Mesenteric fat pad (tissue), 1 donor: ENCODE data around the gene ODF2. TPM values are rescaled to one million over a fixed set of nuclear protein-coding genes. Genes with fewer than 3 reads are reported as not detected.
"Not testable (repeated sequence)": the region's sequence is repeated elsewhere in the genome, so short reads cannot be mapped to it uniquely, and the experiment has no call there.

Experiments
- DNase-seq: peaks from one replicate; pipeline ENCODE4 v3.0.0-alpha.2; 2020; ENCODE audit warnings: low spot score
- total RNA-seq: library from RNA; stranded (reverse); fragmentation: NEBNext Ultra II Directional; extraction: Animal tissue kit (Norgen Biotek cat#: 25700); gene quantifications from one replicate; pipeline ENCODE4 v1.2.1, GENCODE V29; 2021
- donor health status: DM: yes; HTN: yes; CAD: no.

ODF2 gene
- total RNA-seq, 1 donor from 2014 or later: 18.6 TPM

DNA sequence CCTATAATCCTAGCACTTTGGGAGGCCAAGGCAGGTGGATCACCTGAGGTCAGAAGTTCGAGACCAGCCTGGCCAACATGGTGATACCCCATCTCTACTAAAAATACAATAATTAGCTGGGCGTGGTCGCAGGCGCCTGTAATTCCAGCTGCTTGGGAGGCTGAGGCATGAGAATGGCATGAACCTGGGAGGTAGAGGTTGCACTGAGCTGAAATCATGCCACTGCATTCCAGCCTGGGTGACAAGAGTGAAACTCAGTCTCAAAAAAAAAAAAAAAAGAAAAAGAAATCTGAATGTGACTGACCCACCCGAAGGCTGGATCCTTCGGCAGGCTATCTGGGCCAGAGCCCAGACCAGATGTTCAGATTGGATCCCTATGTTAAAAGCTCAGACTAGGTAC lies 32.5 kb upstream of the ODF2 start:
- not testable (repeated sequence) for DNase-seq

DNA sequence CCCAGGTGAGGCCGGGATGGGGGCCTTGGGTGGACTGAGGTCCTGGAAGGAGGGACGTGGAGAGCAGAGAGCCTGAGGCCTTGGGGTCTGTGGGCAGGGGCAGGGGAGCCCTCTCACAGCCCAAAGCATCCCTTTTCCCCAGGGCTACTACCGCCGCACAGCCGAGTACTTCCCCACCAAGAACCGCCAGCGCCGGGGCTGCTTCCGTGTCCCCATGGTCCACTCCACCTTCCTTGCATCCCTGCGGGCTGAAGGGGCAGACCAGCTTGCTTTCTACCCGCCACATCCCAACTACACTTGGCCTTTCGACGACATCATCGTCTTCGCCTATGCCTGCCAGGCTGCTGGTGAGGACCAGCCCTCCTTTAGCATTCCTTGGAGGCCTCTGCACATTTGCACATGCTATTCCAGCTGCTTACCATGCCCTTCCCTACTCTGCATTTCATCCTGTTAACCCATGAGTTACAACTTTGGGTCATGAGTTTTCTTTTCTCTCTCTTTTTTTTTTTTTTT lies 31.5 kb upstream of the ODF2 start:
- DNase-seq: no peak

DNA sequence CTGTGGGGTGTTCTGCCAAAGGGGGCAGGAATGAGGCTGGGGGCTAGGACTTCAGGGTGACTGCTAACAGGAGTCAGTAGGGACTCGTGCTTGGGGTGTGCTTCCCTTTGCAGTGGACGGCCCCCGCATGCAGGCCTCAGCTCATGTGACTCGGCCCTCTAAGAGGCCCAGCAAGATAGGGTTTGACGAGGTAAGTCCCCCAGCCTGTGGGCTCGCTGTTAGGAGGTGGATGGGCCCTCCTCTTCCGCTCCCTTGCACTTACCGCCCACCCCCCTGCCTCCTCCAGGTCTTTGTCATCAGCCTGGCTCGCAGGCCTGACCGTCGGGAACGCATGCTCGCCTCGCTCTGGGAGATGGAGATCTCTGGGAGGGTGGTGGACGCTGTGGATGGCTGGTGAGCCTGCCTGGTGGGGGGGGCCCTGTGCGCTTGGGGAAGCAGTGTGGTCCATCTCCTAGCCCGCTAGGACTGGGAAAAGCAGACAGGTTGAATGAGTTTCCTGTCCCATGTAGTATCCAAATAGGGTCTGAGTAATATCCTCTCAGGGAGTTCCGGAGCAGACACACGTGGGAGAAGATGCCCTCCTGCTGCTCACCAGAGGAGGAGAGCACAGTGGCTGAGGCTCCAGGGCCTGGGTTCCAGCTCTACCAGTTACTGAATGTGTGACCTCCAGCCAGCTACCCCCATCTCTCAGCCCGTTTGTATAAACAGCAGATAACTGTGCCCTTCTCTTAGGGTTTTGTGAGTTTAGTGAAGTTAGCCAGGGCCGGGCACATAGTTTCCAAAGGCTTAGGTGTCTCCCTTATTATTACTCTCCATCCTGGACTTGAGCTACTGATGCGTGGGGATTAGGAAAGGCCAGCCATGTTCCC lies 26.9 kb upstream of the ODF2 start:
- no peak for DNase-seq

DNA sequence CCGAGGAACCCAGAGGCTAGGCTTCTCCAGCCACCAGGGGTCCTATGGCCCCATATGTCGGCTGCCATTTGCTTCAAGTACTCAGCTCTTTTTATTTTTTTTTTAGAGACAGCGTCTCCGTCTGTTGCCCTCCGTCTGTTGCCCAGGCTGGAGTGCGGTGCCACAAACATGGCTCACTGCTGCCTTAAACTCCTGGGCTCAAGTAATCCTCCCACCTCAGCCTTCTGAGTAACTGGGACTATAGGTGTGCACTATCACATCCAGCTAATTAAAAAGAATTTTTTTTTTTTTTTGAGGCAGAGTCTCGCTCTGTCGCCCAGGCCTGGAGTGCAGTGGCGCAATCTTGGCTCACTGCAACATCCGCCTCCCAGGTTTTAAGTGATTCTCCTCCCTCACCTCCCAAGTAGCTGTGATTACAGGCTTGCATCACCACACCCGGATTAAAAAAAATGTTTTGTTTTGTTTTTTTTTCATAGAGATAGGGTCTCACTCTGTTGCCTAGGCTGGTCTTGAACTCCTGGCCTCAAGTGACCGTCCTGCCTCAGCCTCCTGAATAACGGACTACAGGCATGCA lies 26.2 kb upstream of the ODF2 start:
- DNase-seq: no peak

DNA sequence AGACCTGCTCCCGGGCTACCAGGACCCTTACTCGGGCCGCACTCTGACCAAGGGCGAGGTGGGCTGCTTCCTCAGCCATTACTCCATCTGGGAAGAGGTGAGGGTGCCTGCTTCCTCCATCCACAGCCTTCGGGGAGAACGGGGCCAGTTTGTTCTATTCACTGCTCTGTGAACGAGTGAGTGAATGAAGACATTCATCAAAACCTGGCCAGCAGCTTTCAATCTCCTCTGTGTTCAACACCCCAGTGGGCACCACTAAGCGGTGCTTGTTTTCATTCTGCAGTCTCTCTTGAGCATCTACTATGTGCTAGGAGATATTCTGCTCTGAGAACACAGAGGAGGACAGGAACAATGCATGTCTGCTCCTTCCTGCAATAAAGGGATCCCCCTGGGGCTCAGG lies 24.6 kb upstream of the ODF2 start:
- DNase-seq: no peak

DNA sequence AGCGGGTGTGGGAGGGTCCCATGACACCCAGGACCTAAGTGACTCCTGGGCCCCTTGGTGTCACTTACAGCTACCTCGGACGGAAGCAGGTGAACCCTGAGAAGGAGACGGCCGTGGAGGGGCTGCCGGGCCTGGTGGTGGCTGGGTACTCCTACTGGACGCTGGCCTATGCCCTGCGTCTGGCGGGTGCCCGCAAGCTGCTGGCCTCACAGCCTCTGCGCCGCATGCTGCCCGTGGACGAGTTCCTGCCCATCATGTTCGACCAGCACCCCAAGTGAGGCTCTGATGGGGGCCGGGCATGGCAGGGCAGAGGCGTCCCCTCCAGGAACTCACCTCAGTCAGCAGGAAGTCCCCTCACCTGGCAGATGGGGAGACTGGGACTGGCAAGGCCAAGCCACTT lies 21.5 kb upstream of the ODF2 start:
- no peak for DNase-seq

DNA sequence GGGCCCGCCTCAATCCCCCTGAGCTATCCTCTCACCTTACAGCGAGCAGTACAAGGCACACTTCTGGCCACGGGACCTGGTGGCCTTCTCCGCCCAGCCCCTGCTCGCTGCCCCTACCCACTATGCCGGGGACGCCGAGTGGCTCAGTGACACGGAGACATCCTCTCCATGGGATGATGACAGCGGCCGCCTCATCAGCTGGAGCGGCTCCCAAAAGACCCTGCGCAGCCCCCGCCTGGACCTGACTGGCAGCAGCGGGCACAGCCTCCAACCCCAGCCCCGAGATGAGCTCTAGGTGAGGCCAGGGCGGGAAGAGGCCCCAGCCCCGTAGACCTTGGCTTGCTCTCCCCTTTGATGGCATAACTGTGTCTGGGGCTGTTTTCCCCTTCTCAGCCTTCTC lies 20.2 kb upstream of the ODF2 start:
- no peak for DNase-seq

DNA sequence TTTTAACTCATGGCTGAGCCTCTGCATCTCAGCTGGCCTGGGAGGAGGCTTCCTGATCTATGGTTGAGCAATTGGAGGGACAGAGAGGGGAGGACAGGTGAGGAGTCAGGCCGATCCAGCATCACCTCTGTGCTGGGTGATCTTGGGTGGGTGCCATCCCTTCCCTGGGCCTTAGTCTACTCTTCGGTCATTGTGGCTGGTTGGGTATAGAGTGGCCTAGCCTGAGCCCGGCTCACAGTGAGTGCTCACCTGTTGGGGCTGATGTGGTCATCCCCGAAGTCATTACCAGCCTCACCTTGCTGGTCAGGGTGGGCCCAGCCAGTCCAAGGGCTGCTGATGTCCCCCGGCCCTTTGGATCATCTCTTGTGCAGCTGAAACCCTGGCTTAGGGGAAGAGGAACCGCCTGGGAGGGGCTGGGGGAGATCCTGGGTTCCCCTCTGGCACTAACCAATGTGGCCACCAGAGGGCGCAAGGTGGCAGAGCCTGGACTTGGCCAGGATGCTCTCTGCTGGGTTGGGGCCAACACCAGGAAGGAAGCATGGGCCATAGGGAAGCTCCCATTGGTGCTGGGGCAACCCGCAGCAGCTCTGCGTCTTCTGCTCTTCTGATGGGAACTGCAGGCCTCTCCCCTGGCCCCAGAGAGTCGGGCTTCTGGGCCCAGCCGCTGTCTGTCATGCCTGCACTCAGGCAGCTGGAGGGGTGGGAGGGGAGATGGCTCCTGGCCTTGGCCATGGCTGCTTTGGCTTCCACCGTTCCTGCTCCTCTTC lies 17.3 kb upstream of the ODF2 start:
- peak; percentile 95 for DNase-seq

DNA sequence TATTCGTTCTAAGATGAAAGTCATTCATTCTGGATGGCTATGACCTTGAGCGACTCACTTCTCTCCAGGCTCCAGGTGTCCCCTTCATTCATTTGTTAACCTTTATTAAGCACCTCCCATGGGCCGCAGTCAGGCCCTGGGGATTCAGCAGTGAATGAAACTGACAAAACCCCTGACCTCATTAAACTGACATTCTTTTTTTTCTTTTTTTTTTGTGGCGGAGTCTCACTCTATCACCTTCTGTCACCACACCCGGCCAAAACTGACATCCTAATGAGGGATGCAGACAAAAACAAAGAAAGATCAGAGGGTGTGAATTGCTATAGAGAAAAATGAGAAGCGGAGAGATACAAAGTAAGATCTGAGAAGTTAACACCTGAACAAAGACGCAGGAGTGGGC lies 16.5 kb upstream of the ODF2 start:
- no peak for DNase-seq

DNA sequence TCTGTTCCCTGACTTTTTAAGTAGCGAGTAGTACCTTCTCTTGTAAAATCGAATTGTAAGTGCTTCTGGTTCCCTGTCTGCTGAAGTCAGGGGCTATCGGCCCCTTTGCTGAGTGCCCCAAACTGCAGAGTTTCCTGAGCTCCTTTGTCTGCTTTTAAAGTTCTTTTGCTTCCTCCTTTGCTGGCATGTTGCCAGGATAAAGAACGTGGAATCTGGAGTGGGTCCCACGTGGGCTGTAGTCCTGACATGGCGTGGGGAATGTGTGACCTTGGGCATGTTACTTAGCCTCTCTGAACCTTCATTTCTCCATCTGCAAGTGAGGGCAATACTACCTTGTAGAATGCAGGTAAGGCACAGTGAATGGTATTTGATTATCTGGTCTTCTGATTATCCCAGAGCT lies 13.7 kb upstream of the ODF2 start:
- DNase-seq: no peak

DNA sequence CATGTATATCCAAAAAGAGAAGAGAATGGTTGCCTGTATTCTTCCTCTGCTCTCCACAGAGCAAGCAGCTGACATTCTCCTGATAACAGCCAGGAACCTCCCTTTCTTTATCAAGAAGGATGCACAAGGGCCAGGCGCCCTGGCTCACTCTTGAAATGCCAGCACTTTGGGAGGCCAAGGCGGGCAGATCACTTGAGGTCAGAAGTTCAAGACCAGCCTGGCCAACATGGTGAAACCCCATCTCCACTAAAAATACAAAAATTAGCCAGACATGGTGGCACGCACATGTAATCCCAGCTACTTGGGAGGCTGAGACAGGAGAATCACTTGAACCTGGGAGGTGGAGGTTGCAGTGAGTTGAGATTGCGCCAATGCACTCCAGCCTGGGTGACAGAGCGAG lies 9.3 kb upstream of the ODF2 start:
- not testable (repeated sequence) for DNase-seq

DNA sequence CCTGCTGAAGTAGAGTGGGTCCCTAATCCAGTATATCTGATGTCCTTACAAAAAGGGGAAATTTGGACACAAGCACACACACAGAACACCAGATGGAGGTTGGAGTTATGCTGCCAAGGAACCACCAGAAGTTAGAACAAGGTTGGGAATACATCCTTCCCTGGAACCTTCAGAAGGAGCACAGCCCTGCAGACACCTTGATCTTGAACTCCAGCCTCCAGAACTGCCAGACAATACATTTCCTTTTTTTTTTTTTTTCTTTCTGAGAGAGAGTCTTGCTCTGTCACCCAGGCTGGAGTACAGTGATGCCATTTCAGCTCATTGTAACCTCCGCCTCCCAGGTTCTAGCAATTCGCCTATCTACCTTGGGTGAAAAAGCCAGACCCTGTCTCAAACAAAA lies 7.1 kb upstream of the ODF2 start:
- DNase-seq: no peak

DNA sequence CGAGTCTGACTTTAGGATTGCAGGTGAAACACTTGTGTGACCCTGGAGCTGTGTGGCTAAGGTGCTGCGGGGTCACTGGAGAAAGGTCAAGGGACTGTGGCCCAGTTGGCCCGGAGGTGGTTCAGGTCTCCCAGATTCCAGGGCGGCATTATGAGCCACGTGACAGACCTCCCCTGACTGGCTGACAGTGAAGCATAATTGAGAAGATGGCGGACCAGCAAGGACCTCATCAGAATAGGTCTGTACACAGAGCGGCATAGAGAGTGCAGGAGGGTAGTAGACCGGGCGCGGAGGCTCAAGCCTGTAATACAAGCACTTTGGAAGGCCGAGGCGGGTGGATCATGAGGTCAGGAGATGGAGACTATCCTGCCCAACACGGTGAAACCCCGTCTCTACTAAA lies 815 bp upstream of the ODF2 start:
- no peak for DNase-seq

DNA sequence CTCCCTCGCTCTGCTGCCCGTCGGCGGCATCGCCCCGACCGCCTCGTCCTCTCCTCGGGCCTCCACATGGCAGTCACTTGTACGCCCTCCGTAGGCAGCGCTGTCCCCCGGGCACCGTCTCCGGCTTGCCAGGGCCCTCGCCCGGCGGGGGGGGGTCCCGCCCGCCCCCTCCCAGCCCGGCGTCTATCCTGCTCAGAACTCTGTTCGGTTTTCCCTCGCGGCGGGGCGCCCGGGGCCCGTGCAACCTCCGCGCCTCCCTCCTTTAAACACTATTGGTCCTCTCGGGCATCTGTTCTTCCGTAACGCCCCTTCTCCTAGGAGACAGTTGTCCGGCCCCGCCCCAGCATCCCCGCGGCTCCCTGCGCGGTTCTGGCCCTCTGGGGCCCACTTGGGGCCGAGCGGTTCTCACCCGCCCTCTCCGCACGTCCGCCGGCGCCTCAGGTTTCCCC lies 831 bp downstream of the ODF2 start:
- no peak for DNase-seq

DNA sequence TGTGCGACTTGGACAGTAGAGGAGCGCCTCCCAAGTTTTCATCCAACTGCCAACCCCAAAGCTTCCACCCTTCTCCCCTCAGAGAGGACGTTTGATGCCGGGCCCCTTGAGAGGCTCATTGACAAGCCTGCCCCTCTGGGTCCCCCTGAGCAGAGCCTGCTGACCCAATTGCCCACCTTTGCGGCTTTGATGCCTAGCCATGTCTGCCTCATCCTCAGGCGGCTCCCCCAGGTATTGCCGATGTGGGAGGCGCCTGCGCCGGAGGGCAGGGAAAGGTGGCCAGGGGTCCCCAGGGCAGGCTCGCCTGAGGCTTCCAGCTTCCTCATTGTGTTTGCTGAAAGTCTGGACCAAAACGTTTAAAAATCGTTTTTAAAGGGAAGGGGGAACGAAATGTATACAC lies 1.4 kb downstream of the ODF2 start:
- DNase-seq: no peak

DNA sequence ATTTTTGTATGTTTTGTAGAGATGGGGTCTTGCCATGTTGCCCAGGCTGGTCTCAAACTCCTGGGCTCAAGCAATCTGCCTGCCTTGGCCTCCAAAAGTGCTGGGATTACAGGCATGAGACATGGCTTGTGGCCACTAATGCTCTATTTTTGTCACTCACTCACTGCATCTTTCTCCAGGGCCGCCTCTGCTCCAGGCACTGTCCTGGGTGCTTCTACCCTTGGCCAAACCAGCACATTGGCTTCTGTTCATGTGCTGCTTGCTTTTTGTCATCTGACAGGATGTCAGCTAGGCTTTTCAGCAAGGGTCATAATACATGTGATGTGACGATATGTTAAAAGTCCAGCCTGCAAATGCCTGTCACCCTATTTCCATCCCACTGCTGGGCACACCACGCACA lies 3.2 kb downstream of the ODF2 start:
- DNase-seq: no peak

DNA sequence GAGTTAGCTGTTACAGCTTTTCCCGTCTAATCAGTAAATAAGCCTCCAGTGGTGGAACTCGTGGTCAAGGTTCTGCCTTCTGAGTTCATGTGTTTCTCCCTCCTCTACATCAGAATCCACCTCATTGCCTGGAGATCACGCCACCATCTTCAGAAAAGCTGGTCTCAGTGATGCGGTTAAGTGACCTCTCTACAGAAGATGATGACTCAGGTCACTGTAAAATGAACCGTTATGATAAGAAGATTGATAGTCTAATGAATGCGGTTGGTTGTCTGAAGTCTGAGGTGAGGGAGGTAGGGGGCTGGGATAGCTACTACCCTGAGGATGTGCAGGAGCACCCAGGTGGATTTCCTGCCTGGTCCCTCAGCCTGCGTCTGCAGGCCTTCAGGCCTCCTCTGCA lies 13.3 kb downstream of the ODF2 start:
- DNase-seq: no peak

DNA sequence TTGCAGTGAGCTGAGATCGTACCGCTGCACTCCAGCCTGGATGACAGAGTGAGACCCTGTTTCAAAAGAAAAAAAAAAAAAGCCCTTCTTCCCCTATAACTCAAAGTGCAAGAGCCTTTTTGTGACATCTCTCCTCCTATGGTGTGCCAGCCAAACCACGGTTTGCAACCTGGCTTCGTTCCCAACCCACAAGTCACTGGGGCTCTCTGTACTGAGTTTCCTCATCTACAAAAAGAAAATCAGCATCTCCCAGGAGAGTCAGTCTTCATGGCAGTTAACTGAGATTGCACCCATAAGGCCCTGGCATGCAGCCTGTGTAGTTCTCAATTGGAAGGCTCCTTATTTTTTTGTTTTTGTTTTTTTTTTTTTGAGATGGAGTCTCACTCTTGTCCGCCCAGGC lies 14.8 kb downstream of the ODF2 start:
- DNase-seq: no peak

DNA sequence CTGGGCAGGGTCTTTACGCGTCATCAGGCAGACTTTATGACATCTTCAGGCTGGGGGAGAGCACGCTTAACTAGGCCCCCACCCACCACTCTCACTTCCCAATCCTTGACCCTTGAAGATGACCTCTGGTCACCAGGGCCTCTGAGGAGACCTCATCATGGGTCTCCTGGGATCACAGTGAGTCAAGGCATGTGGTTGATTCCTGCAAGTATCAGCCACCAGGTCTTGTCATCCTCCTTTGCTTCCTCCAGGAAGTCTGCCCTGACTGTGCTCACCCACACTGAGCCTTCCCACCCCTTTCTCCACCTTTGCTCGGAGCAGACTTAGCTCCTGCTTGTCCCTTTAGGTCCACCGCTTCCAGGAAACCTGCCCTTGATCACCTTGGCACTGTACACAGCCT lies 17.3 kb downstream of the ODF2 start:
- no peak for DNase-seq

DNA sequence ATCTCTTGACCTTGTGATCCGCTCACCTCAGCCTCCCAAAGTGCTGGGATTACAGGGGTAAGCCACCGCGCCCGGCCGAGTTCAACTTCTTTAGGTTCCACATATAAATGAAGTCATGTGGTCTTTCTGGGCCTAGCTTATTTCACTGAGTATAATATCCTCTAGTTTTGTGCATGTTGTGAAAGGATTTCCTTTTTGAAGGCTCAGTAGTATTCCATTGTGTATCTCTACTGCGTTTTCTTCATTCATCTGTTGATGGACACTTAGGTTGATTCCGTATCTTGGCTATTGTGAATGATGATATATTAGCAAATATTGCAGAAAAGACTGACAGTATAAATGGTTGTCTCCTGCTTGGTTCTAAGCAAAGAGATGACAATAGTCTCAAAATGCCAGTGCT lies 20.1 kb downstream of the ODF2 start:
- DNase-seq: no peak

DNA sequence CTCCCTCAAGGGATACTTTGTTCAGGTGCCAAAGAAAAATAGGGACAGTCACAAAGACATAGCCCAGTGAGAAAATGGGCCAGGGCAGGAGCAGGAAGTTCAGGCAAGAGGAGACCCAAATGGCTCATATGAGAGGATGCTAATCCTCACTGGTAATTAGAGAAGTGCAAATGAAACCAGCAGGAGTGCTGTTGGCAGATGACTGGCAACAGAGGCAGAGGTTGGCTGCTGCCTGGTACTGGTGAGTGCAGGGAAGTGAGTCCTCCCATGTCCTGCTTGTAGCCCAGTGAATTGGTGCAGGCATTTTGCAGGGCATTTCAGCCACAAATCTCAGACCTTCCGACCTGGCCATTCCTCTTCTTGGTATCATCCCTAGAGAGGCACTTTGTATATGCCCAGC lies 23.5 kb downstream of the ODF2 start:
- DNase-seq: no peak

DNA sequence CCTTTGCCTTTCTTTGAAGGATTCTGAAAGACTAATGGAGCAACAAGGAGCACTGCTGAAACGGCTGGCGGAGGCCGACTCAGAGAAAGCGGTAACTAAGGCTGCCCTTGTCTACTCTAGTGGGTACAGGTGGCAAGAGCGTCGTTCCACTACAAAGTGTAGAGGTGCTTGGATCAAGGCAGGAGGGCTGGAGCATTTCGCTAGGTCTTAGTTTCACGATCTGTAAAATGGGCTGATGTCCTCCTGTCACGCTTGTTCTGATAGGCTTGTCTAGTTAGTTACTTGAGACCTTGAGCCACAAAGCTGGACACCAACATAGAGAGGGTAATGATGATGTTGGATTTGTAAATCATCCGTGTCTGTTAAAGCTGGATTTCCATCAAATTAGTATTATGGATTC lies 25.8 kb downstream of the ODF2 start:
- DNase-seq: no peak
